ENCODE measurements around the gene PKIB. TPM values are rescaled to one million over a fixed set of nuclear protein-coding genes. Genes with fewer than 3 reads are reported as not detected.

PKIB gene
- total RNA-seq, 2 donors from 2014 or later, result 2.6 to 12.8 TPM

GRCh38 chr6:122712448-122713137, 102.4 kb downstream of the PKIB start:
- intact Hi-C loops (cut with DNase I), result no loop called here
- H3K4me1 ChIP-seq (replicated peaks), result no peaks in the 10 kb centered on the region
- no peak overlapping the region for H3K4me3 ChIP-seq
- 47% methylated on average over 3 of the region's 3 CpGs for WGBS
- no peak for DNase-seq (ENCODE audit: low spot score)
- H3K27ac ChIP-seq, result no peak overlapping the region
- H3K27me3 ChIP-seq (replicated peaks; ENCODE audit: insufficient read depth), result no peaks in the 10 kb centered on the region
- TF ChIP-seq POLR2AphosphoS5 (IDR thresholded peaks at IDR 0.05) (no peak), CTCF (IDR thresholded peaks at IDR 0.05) (no peak), POLR2A (IDR thresholded peaks at IDR 0.05) (no peak)
- H3K9me3 ChIP-seq, result no peaks in the 10 kb centered on the region
- H3K36me3 ChIP-seq, result no peaks in the 10 kb centered on the region

- no peaks in the 10 kb centered on the region for H3K4me1 ChIP-seq (replicated peaks)
- H3K9me3 ChIP-seq, result no peaks in the 10 kb centered on the region
- intact Hi-C loops (cut with DNase I), result no loop called here
- no peak for DNase-seq (ENCODE audit: low spot score)
- 85% methylated on average over 3 of the region's 3 CpGs for WGBS
- no peaks in the 10 kb centered on the region for H3K36me3 ChIP-seq
- TF ChIP-seq POLR2AphosphoS5 (IDR thresholded peaks at IDR 0.05) (no peak), POLR2A (IDR thresholded peaks at IDR 0.05) (no peak), CTCF (IDR thresholded peaks at IDR 0.05) (no peak)
- H3K27me3 ChIP-seq (replicated peaks; ENCODE audit: insufficient read depth), result no peaks in the 10 kb centered on the region
- no peak overlapping the region for H3K27ac ChIP-seq
- no peak overlapping the region for H3K4me3 ChIP-seq
Measured at GRCh38 chr6:122713138-122713537, 102.9 kb downstream of the PKIB start.

GRCh38 chr6:122714059-122714458, 103.9 kb downstream of the PKIB start:
- Histone ChIP-seq H3K27ac (no peak overlapping the region), H3K4me1 (replicated peaks) (no peaks in the 10 kb centered on the region), H3K36me3 (no peaks in the 10 kb centered on the region), H3K4me3 (no peak overlapping the region), H3K9me3 (no peaks in the 10 kb centered on the region), H3K27me3 (replicated peaks; ENCODE audit: insufficient read depth) (no peaks in the 10 kb centered on the region)
- no peak for TF ChIP-seq POLR2A (IDR thresholded peaks at IDR 0.05)
- TF ChIP-seq POLR2AphosphoS5 (IDR thresholded peaks at IDR 0.05), result no peak
- no peak for TF ChIP-seq CTCF (IDR thresholded peaks at IDR 0.05)
- WGBS, result 83% methylated on average over 5 of the region's 5 CpGs
- DNase-seq (ENCODE audit: low spot score), result no peak
- intact Hi-C loops (cut with DNase I), result no loop called here

DNA sequence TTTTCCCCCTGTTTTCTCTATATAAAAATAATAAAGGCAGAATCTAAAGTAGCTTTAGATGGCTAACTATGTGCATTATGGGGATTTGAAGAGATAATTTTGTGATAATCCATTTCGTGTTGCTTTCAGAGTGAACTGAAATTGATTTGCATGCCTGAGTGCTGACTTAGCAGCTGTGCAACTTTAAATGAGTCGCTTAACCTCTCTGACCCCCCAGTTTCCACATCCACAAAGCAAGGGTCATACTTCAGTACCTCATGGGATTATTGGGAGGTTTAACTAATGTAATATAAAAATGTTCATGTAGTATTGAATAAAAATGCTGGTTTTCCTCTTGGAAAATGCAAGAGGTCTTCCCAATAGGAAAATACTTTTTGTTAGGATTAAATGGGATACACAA, 105.5 kb downstream of the PKIB start:
- no peak for TF ChIP-seq POLR2AphosphoS5 (IDR thresholded peaks at IDR 0.05)
- TF ChIP-seq CTCF (IDR thresholded peaks at IDR 0.05), result no peak
- TF ChIP-seq POLR2A (IDR thresholded peaks at IDR 0.05), result no peak
- no peaks in the 10 kb centered on the region for H3K9me3 ChIP-seq
- no peaks in the 10 kb centered on the region for H3K36me3 ChIP-seq
- no peak overlapping the region for H3K27ac ChIP-seq
- no peak for DNase-seq (ENCODE audit: low spot score)
- no peak overlapping the region for H3K4me3 ChIP-seq
- no peaks in the 10 kb centered on the region for H3K4me1 ChIP-seq (replicated peaks)
- intact Hi-C loops (cut with DNase I), result no loop called here
- H3K27me3 ChIP-seq (replicated peaks; ENCODE audit: insufficient read depth), result no peaks in the 10 kb centered on the region
- 91% methylated on average over 2 of the region's 2 CpGs for WGBS

DNA sequence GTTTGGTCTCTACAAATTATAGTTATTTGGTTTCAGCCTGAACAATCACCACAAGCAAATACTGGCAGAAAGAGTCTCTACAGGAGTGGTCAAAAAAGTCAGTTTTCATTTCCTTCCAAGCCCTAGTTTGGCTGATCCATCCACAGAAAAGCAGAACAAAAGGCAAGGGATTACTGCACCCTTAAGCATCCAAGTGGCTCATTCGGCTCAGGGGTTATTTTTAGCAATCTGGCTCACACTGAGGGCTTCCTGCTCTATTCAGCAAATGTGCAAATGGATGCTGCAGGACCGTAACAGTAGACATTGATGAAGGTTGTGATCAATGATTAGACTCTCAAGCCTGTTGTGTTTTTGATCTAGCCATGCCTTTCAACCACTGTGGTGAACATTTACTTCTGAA, 107.1 kb downstream of the PKIB start:
- H3K9me3 ChIP-seq, result no peaks in the 10 kb centered on the region
- 45% methylated on average over 2 of the region's 2 CpGs for WGBS
- intact Hi-C loops (cut with DNase I), result no loop called here

More for the DNA sequence above, 107.1 kb downstream of the PKIB start:
- no peak overlapping the region for H3K4me3 ChIP-seq
- TF ChIP-seq POLR2AphosphoS5 (IDR thresholded peaks at IDR 0.05) (no peak), POLR2A (IDR thresholded peaks at IDR 0.05) (no peak), CTCF (IDR thresholded peaks at IDR 0.05) (no peak)
- no peak for DNase-seq (ENCODE audit: low spot score)
- no peaks in the 10 kb centered on the region for H3K27me3 ChIP-seq (replicated peaks; ENCODE audit: insufficient read depth)
- H3K4me1 ChIP-seq (replicated peaks), result no peaks in the 10 kb centered on the region
- H3K36me3 ChIP-seq, result no peaks in the 10 kb centered on the region
- H3K27ac ChIP-seq, result no peak overlapping the region
